Measurements from ENCODE around the gene WFDC1. TPM values are rescaled to one million over a fixed set of nuclear protein-coding genes. Genes with fewer than 3 reads are reported as not detected.

WFDC1 gene
- total RNA-seq, 1 donor from 2014 or later: not detected

DNA sequence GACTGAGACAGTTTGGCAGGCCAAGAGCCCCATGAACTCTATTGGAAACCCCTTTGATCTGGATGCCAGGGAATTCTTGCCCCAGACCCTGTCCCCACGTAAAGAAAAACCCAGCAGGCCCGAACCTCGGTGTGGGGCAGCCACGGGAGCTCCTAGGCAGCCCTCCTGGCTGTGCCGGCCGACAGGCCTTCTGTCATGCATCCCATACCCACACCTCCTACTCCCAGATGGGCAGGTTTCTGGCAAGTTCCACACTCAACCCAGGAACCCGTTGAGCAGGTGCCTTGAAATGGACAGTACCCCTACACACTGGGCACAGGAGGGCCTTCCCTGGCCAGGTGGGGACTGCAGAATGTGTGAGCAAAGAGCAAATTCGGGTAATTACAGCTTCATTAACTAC lies 50.1 kb downstream of the WFDC1 start:
- Mint-ChIP-seq H3K4me3 (no peak overlapping the region), H3K4me1 (no peaks in the 10 kb centered on the region), H3K9me3 (no peaks in the 10 kb centered on the region), H3K27ac (no peak overlapping the region), H3K27me3 (peaks cover 10% of the 10 kb centered on the region), H3K36me3 (ENCODE audit: low read depth) (no peaks in the 10 kb centered on the region)
- ATAC-seq (ENCODE audit: low read depth) (no peak), DNase-seq (no peak)
- TF ChIP-seq, protein P1, sequence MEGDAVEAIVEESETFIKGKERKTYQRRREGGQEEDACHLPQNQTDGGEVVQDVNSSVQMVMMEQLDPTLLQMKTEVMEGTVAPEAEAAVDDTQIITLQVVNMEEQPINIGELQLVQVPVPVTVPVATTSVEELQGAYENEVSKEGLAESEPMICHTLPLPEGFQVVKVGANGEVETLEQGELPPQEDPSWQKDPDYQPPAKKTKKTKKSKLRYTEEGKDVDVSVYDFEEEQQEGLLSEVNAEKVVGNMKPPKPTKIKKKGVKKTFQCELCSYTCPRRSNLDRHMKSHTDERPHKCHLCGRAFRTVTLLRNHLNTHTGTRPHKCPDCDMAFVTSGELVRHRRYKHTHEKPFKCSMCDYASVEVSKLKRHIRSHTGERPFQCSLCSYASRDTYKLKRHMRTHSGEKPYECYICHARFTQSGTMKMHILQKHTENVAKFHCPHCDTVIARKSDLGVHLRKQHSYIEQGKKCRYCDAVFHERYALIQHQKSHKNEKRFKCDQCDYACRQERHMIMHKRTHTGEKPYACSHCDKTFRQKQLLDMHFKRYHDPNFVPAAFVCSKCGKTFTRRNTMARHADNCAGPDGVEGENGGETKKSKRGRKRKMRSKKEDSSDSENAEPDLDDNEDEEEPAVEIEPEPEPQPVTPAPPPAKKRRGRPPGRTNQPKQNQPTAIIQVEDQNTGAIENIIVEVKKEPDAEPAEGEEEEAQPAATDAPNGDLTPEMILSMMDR (IDR thresholded peaks at IDR 0.05): no peak
- ChIA-PET POLR2A (no interaction called here), CTCF (no interaction called here)
- intact Hi-C loops (cut with micrococcal nuclease): no loop called here

DNA sequence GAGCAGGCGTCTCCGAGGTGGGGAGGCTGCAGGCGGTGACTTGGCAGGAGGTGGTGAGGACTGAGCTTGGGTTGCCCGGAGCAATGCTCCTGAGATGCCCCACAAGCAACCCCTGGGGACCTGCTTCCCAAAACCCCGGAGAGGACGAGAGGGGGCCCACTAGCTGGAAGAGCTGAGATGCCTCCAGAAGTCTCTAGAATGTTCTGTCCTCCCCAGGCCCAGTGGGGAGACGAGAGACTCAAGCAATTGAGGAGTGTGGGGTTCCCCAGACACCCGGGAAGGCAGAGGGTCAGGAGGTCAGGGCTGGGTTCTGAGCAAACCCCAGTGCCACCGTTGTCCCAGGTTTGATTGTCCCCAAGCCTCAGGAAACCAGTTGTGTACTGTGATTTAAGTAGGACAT lies 52.5 kb downstream of the WFDC1 start:
- Mint-ChIP-seq H3K4me1 (no peaks in the 10 kb centered on the region), H3K27me3 (peaks cover 11% of the 10 kb centered on the region), H3K36me3 (ENCODE audit: low read depth) (no peaks in the 10 kb centered on the region), H3K27ac (no peak overlapping the region), H3K9me3 (no peaks in the 10 kb centered on the region), H3K4me3 (no peak overlapping the region)
- TF ChIP-seq, protein P1 (IDR thresholded peaks at IDR 0.05): no peak
- DNase-seq (no peak), ATAC-seq (ENCODE audit: low read depth) (no peak)
- ChIA-PET POLR2A (no interaction called here), CTCF (no interaction called here)
- intact Hi-C loops (cut with micrococcal nuclease): no loop called here

DNA sequence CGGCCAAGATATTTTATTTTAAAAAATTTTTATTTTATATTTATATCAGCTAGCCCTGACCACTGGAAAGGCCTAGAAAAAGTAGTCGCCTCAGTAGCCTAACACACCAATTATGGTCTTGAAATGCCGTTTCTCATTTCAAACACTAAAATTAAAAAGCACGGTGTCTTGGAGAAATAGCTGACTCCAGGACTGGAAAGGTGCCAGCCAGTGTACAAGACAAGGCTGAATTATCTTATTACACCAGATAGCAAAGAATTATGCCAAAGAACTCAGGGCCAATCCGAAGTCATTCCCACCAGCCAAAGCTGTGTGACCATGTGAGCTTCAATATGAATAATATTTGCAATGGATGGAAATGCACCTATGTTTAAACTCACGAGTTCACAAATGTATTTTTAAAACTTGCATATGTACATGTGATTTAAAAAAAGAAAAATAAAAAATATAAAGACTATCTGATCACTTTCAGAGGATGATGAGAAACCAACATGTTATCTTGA lies 53.8 kb downstream of the WFDC1 start:
- Mint-ChIP-seq H3K9me3 (no peaks in the 10 kb centered on the region), H3K27ac (no peak overlapping the region), H3K4me3 (no peak overlapping the region), H3K4me1 (no peaks in the 10 kb centered on the region), H3K36me3 (ENCODE audit: low read depth) (no peaks in the 10 kb centered on the region), H3K27me3 (peaks cover 15% of the 10 kb centered on the region)
- no peak for ATAC-seq (ENCODE audit: low read depth)
- no peak for DNase-seq
- intact Hi-C loops (cut with micrococcal nuclease): no loop called here
- ChIA-PET POLR2A (no interaction called here), CTCF (no interaction called here)
- TF ChIP-seq, protein P1 (IDR thresholded peaks at IDR 0.05): no peak

DNA sequence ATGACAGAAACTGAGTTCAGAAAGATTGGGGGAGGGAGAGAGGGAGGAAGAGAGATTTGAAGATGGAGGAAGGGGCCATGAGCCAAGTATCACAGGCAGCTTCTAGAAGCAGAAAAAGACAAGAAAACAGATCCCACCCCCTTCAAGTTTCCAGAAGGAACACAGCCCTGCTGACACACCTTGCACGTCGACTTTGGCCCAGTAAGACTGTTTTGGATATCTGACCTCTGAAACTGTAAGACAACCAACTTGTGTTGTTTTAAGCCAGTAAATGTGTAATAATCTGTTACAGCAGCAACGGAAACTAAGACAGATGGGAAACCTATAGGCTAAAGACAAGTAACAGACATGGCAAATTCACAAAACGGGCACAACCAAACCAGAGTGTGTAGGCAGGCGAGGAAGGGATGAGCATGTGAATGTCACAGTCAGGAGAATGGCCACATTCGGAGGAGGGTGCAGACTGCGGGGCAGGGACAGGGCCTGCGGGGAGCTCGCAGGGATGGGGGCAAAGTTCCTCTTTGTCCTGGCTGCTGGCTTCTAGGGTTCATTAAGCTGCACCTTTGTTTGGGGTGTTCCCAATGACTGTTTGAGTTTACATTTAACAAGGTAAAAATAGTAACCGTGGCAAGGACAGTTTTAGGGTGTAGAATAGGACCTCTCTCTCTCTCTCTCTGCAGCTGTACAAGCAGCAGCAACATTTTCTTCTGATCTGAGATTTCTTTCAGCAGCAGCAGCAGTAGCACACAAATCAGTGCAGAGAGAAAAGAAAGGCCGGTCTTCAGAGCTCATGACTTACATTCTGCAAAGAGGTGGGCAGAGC lies 55.4 kb downstream of the WFDC1 start:
- intact Hi-C loops (cut with micrococcal nuclease): no loop called here
- CTCF ChIA-PET: no interaction called here
- ATAC-seq (ENCODE audit: low read depth): no peak
- Mint-ChIP-seq H3K4me3 (no peak overlapping the region), H3K9me3 (no peaks in the 10 kb centered on the region), H3K36me3 (ENCODE audit: low read depth) (no peaks in the 10 kb centered on the region), H3K27me3 (peaks cover 15% of the 10 kb centered on the region), H3K27ac (no peak overlapping the region), H3K4me1 (no peaks in the 10 kb centered on the region)
- DNase-seq: no peak
- TF ChIP-seq, protein P1 (IDR thresholded peaks at IDR 0.05): no peak
- POLR2A ChIA-PET: no interaction called here

DNA sequence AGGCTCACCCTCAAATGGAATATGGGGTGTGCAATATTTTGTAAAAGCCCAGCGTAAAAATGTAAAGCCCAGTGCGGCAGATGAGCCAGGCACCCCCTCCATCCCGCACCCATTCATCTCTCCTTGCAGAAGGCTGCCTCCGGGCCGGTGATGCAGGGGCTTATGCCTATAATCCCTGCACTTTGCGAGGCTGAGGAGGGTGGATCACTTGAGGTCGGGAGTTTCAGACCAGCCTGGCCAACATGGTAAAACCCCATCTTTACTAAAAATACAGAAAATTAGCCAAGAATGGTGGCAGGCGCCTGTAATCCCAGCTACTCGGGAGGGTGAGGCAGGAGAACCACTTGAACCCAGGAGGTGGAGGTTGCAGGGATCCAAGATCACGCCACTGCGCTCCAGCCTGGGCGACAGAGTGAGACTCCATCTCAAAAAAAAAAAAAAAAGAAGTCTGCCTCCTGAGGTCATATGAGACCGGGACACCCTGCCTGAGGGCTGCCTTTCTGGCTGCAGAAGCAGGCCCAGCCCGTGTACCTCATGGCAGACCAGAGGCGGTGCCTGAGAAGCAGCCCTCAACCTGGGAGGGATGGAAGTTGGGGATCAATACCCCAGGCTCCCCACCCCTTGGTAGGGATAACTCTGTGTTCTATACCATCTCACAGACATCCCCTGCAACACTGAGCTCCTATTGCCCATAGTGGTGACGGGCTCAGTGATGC lies 56.2 kb downstream of the WFDC1 start:
- ChIA-PET POLR2A (no interaction called here), CTCF (no interaction called here)
- ATAC-seq (ENCODE audit: low read depth) (no peak), DNase-seq (no peak)
- no peak overlapping the region for H3K27ac Mint-ChIP-seq
- no peaks in the 10 kb centered on the region for H3K36me3 Mint-ChIP-seq (ENCODE audit: low read depth)
- peaks cover 15% of the 10 kb centered on the region for H3K27me3 Mint-ChIP-seq
- H3K4me3 Mint-ChIP-seq: no peak overlapping the region
- TF ChIP-seq, protein P1 (IDR thresholded peaks at IDR 0.05): no peak
- H3K4me1 Mint-ChIP-seq: no peaks in the 10 kb centered on the region
- H3K9me3 Mint-ChIP-seq: no peaks in the 10 kb centered on the region
- intact Hi-C loops (cut with micrococcal nuclease): no loop called here

Measured in activated B cell treated with CpG ODN at 0.5 μM for 24 hours (primary cell).